Activated CD4-positive, alpha-beta memory T cell treated with anti-CD3 and anti-CD28 coated beads for 36 hours (primary cell): ENCODE data around the gene ARMH3. TPM values are rescaled to one million over a fixed set of nuclear protein-coding genes. Genes with fewer than 3 reads are reported as not detected.
"Not testable (repeated sequence)": the region's sequence is repeated elsewhere in the genome, so short reads cannot be mapped to it uniquely, and the experiment has no call there.

Experiments
- CTCF ChIA-PET: fragments of 350-600 bp; sonication (Branson Sonifier 250); formaldehyde crosslinking; loops from one replicate; lab custom pipeline; 2021; ENCODE audit warnings: antibody characterized with exemption, inconsistent platforms; lab: Charles Lee
- POLR2A ChIA-PET: fragments of 350-600 bp; sonication (Branson Sonifier 250); formaldehyde crosslinking; loops from one replicate; lab custom pipeline; 2021; ENCODE audit warnings: antibody characterized with exemption; lab: Charles Lee
- DNase-seq: peaks from one replicate; pipeline ENCODE4 v3.0.0-alpha.2; 2020
- H3K27ac Mint-ChIP-seq: one replicate; pipeline ENCODE4 v1.8.0; 2021; ENCODE audit warnings: mixed read lengths
- H3K27me3 Mint-ChIP-seq: one replicate; pipeline ENCODE4 v1.8.0; 2021; ENCODE audit warnings: mixed read lengths
- H3K36me3 Mint-ChIP-seq: one replicate; pipeline ENCODE4 v1.8.0; 2021; ENCODE audit warnings: mixed read lengths
- H3K4me1 Mint-ChIP-seq: one replicate; pipeline ENCODE4 v1.8.0; 2021; ENCODE audit warnings: low read depth, mixed read lengths
- H3K4me3 Mint-ChIP-seq: one replicate; pipeline ENCODE4 v1.8.0; 2021; ENCODE audit warnings: mild to moderate bottlenecking, mixed read lengths
- H3K9me3 Mint-ChIP-seq: one replicate; pipeline ENCODE4 v1.8.0; 2021; ENCODE audit warnings: mixed read lengths
- intact Hi-C: fragments of 100-400 bp; cut with micrococcal nuclease; formaldehyde crosslinking; loops from one replicate; pipeline ENCODE4 v1.15.1; 2023
- total RNA-seq, 2 experiments: library from RNA; stranded (reverse); gene quantifications; one replicate each; pipeline ENCODE4 v1.2.3, GENCODE V29; 2021

The ARMH3 gene
- total RNA-seq, 2 experiments from 2014 or later: 16.1 to 18.8 TPM

DNA sequence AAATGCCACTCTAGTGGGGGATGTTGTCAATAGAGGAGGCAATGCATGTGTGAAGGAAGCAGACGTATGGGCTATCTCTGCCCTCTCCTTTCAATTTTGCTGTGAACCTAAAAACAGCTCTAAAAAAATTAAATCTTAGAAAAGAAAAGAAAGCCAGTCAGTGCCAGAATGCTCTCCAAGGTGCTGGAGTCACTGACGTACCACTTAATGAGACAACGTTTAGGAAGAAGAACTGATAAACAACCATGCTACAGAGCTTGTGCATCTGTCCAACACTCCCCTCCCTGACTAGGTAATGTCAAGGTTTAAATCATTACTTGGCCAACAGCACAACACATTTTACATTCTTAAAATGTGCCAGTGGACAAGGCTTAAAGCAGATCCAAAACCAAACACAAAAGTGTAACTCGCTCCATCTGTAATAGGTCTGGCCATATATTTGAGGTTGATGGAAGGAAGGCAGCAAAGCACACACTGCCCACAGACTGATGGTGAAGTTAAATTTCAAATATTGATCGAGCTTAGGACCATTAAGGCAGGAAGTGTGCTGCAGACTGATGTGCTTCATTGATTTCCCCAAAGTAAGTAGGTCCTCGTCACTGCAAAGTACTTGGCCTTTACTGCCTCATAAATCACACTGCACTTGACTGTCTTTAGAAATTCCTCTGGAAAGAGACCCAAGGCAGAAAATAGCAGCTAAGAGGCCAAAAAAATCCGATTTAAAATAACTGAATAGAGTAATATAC is 15.5 kb downstream of the ARMH3 start:
- DNase-seq: no peak
- POLR2A ChIA-PET: no interaction called here
- CTCF ChIA-PET: interaction anchor here (1.3 kb wide), 1 partner anchor 30 kb away, joined by 3 read pairs; no protein-coding TSS in a partner anchor
- H3K36me3 Mint-ChIP-seq: peaks cover 9% of the 10 kb centered on the region
- H3K4me3 Mint-ChIP-seq: no peak overlapping the region
- no peak overlapping the region for H3K27ac Mint-ChIP-seq
- H3K4me1 Mint-ChIP-seq: peaks cover 15% of the 10 kb centered on the region
- H3K9me3 Mint-ChIP-seq: no peaks in the 10 kb centered on the region
- intact Hi-C loops: no loop called here
- no peaks in the 10 kb centered on the region for H3K27me3 Mint-ChIP-seq

DNA sequence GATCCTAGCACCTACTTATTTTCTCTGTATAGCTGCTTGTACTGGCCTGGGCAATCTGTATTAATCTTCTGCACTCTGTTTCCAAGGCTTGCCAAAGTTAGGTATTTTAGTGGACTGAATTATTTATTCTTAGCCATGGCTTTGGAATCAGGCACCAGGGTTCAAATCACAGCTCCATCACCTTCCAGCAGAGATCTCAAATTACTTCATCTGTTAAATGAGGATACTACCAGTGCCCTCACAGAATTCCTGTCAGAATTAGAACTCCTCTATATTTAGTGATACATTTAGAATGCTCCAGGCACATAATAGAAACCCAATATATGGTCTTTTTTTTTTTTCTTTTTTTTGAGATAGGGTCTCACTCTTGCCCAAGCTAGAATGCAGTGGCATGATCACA is 17.6 kb downstream of the ARMH3 start:
- H3K36me3 Mint-ChIP-seq: peaks cover 11% of the 10 kb centered on the region
- ChIA-PET POLR2A (no interaction called here), CTCF (interaction anchor here (1.2 kb wide), 1 partner anchor 29 kb away, joined by 4 read pairs; no protein-coding TSS in a partner anchor)
- H3K9me3 Mint-ChIP-seq: no peaks in the 10 kb centered on the region
- peaks cover 6% of the 10 kb centered on the region for H3K4me1 Mint-ChIP-seq
- intact Hi-C loops: no loop called here
- DNase-seq: no peak
- H3K27ac Mint-ChIP-seq: no peak overlapping the region
- H3K27me3 Mint-ChIP-seq: no peaks in the 10 kb centered on the region
- H3K4me3 Mint-ChIP-seq: no peak overlapping the region

DNA sequence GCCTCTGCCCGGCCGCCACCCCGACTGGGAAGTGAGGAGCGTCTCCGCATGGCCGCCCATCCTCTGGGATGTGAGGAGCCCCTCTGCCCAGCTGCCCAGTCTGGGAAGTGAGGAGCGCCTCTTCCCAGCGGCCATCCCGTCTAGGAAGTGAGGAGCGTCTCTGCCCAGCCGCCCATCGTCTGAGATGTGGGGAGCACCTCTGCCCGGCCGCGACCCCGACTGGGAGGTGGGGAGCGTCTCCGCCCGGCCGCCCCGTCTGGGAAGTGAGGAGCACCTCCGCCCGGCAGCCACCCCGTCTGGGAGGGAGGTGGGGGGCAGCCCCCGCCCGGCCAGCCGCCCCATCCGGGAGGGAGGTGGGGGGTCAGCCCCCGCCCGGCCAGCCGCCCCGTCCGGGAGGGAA is 20.2 kb downstream of the ARMH3 start:
- H3K27me3 Mint-ChIP-seq, intact Hi-C loops, POLR2A ChIA-PET, H3K4me3 Mint-ChIP-seq, DNase-seq, CTCF ChIA-PET, H3K4me1 Mint-ChIP-seq, H3K27ac Mint-ChIP-seq, H3K9me3 Mint-ChIP-seq: not testable (repeated sequence)
- H3K36me3 Mint-ChIP-seq: peaks cover 23% of the 10 kb centered on the region

DNA sequence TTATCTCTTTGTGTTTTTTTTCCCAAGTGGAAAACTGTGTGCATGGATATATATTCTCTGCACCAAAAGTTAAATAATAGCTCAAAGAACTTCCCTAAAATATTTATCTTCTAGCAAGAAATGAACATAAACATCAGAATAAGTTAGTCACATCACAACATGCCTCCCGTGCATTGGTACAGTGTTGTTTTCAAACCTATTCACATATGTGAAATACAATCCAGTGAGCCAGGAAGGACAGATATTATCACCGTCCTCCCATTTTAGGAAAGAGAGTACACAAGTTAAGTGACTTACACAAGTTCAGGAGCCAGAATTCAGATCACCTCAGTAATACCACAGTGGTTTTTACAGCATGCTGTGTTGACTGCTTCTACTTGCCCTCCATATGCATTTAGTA is 22.2 kb downstream of the ARMH3 start:
- ChIA-PET POLR2A (interaction anchor here (0.6 kb wide), 1 partner anchor 13 kb away, joined by 6 read pairs; no protein-coding TSS in a partner anchor), CTCF (no interaction called here)
- Mint-ChIP-seq H3K4me3 (no peak overlapping the region), H3K36me3 (peaks cover 26% of the 10 kb centered on the region), H3K4me1 (no peaks in the 10 kb centered on the region), H3K27me3 (no peaks in the 10 kb centered on the region), H3K9me3 (no peaks in the 10 kb centered on the region), H3K27ac (no peak overlapping the region)
- intact Hi-C loops: no loop called here
- no peak for DNase-seq

DNA sequence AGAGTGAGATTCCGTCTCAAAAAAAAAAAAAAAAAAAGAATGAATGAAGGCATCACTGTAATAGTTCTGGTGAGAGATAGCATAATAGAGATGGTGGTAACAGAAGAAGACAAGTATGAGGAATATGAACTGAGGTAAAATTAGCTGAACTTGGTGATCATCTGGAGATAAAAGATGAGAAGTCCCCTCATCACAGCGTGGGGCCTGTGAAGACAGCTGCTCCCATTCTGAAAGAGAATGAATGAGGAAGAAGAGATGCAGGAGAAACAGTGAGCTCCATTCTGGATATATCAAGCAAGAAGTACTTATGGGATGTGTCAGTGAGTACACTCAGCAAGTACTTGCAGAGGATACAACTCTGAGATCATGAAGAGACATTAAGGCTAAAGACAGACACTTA is 28.7 kb downstream of the ARMH3 start:
- ChIA-PET CTCF (interaction anchor here (1.7 kb wide), 1 partner anchor 18 kb away, joined by 5 read pairs; no protein-coding TSS in a partner anchor), POLR2A (no interaction called here)
- Mint-ChIP-seq H3K4me3 (no peak overlapping the region), H3K9me3 (no peaks in the 10 kb centered on the region), H3K27me3 (no peaks in the 10 kb centered on the region), H3K4me1 (peaks cover 2% of the 10 kb centered on the region), H3K36me3 (peaks cover 20% of the 10 kb centered on the region), H3K27ac (no peak overlapping the region)
- intact Hi-C loops: no loop called here
- no peak for DNase-seq

DNA sequence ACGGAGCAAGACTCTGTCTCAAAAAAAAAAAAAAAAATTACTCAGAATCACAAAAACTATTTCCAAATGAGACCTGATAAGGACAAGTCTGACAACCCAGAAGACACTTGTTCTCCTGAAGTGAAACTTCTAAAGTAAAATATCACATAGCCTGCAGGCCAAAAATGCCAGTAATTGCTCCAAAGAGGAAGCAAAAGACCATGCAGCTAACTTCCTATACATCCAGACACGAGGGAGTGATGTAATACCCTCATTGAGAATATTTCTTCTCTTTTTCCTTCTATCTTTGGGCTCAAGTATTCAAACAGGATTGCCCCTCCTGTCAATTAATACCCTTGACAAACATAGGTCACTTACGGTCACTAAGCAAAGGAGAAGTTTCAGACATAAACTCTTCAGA is 31.2 kb downstream of the ARMH3 start:
- ChIA-PET POLR2A (no interaction called here), CTCF (no interaction called here)
- Mint-ChIP-seq H3K9me3 (peaks cover 2% of the 10 kb centered on the region), H3K27me3 (no peaks in the 10 kb centered on the region), H3K4me1 (peaks cover 2% of the 10 kb centered on the region), H3K27ac (no peak overlapping the region), H3K36me3 (peaks cover 22% of the 10 kb centered on the region), H3K4me3 (no peak overlapping the region)
- no peak for DNase-seq
- intact Hi-C loops: no loop called here

DNA sequence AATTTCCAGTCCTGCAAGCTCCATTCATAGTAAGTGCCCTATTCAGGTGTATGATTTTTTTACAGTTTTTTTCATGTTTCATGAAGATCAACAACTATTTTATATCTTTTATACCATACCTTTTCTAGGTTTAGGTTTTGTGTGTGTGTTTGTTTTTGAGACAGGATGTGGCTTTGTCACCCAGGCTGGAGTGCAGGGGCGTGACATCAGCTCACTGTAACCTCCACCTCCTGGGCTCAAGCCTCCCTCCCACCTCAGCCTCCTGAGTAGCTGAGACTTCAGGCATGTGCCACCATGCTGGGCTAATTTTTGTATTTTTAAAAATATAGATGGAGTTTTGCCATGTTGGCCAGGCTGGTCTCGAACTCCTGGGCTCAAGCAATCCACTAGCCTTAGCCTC is 35.0 kb downstream of the ARMH3 start:
- peak; percentile 13 for DNase-seq
- POLR2A ChIA-PET: interaction anchor here (0.6 kb wide), 1 partner anchor 987 kb away, joined by 4 read pairs; no protein-coding TSS in a partner anchor
- H3K9me3 Mint-ChIP-seq: peaks cover 2% of the 10 kb centered on the region
- H3K4me3 Mint-ChIP-seq: no peak overlapping the region
- CTCF ChIA-PET: interaction anchor here (0.6 to 2.8 kb wide), 4 partner anchors 11 to 71 kb away, joined by 3 to 17 read pairs (median 4); no protein-coding TSS in a partner anchor
- peaks cover 2% of the 10 kb centered on the region for H3K4me1 Mint-ChIP-seq
- peaks cover 17% of the 10 kb centered on the region for H3K36me3 Mint-ChIP-seq
- no peak overlapping the region for H3K27ac Mint-ChIP-seq
- no peaks in the 10 kb centered on the region for H3K27me3 Mint-ChIP-seq
- intact Hi-C loops: no loop called here

DNA sequence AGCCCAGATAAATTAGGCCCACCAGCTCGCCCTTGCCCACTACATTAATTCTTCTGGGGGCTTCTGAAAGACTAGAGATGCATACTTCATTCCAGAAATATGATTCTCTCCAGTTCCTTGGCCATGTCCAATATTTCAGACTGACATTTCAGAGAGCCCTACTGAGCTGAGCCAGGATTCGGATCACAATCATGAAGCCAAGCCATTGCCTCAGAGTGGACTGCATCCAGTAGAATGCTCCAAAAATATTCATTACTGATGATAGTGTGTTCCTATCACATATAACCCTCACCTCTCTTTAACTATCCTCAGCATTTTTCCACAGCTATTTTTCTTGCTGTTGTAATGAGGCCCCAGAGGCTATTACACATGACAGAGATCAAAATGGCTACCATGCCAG is 38.7 kb downstream of the ARMH3 start:
- ChIA-PET CTCF (interaction anchor here (0.8 to 1.5 kb wide), 4 partner anchors 9 to 182 kb away, joined by 3 to 6 read pairs (median 3); no protein-coding TSS in a partner anchor), POLR2A (no interaction called here)
- H3K27me3 Mint-ChIP-seq: no peaks in the 10 kb centered on the region

DNA sequence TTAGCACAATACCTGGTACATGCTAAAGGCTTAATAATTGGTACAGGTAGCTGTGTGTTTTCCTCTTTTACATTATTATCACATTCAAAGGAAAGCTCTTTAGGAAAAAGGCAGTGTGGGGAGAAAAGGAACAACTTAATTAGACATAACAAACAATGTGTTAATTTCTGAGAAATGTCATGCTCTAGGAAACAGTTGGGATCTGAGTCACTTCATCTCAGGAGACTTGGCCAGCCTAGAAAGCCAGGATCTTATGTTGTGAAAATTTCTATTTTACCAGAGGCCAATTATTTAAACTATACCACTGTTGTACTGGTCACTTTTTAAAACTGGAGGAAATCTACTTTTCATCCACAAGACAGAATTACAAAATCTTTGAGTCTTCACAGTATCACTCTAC is 39.6 kb downstream of the ARMH3 start:
- POLR2A ChIA-PET: no interaction called here
- DNase-seq: no peak
- Mint-ChIP-seq H3K4me3 (no peak overlapping the region), H3K36me3 (peaks cover 7% of the 10 kb centered on the region), H3K9me3 (peaks cover 2% of the 10 kb centered on the region), H3K4me1 (no peaks in the 10 kb centered on the region), H3K27ac (no peak overlapping the region), H3K27me3 (no peaks in the 10 kb centered on the region)
- intact Hi-C loops: loop anchor here (10.0 kb wide), 1 partner anchor 58 kb away; no protein-coding TSS in a partner anchor
- CTCF ChIA-PET: interaction anchor here (1.5 to 4.1 kb wide), 2 partner anchors 15 to 175 kb away, joined by 3 to 17 read pairs; no protein-coding TSS in a partner anchor

More for the DNA sequence above, 38.7 kb downstream of the ARMH3 start:
- H3K27ac Mint-ChIP-seq: no peak overlapping the region
- intact Hi-C loops: loop anchor here (10.0 kb wide), 1 partner anchor 58 kb away; no protein-coding TSS in a partner anchor
- H3K4me1 Mint-ChIP-seq: no peaks in the 10 kb centered on the region
- peaks cover 10% of the 10 kb centered on the region for H3K36me3 Mint-ChIP-seq
- no peak for DNase-seq
- no peak overlapping the region for H3K4me3 Mint-ChIP-seq
- peaks cover 2% of the 10 kb centered on the region for H3K9me3 Mint-ChIP-seq

DNA sequence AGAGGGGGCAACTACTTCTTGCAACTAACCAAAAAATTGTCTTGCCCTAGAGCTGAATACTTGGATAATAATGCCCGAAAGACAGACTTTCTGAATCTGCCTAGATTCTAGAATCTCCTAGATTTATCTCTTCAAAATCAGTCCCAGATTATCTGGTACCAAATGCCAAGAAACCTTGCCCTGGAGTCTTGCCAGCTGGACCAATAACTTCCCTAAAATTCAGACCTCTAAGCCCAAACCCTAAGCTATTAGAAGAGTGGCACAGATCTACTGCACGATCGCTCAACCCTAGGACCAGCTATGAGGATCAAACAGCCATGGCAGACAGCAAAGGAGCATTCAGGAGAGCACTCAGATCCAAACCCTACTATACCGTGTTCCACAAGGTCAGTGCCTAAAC is 45.0 kb downstream of the ARMH3 start:
- no peaks in the 10 kb centered on the region for H3K4me1 Mint-ChIP-seq
- H3K36me3 Mint-ChIP-seq: peaks cover 17% of the 10 kb centered on the region
- H3K4me3 Mint-ChIP-seq: no peak overlapping the region
- ChIA-PET POLR2A (interaction anchor here (2.2 kb wide), 1 partner anchor 170 kb away, joined by 10 read pairs; no protein-coding TSS in a partner anchor), CTCF (interaction anchor here (0.7 to 7.0 kb wide), 26 partner anchors 9 to 408 kb away, joined by 3 to 248 read pairs (median 6); partner anchors contain the start of genes HPS6 and KCNIP2)
- intact Hi-C loops: loop anchor here (10.0 kb wide), 1 partner anchor 64 kb away; no protein-coding TSS in a partner anchor
- no peaks in the 10 kb centered on the region for H3K27me3 Mint-ChIP-seq
- no peak overlapping the region for H3K27ac Mint-ChIP-seq
- DNase-seq: no peak
- no peaks in the 10 kb centered on the region for H3K9me3 Mint-ChIP-seq

DNA sequence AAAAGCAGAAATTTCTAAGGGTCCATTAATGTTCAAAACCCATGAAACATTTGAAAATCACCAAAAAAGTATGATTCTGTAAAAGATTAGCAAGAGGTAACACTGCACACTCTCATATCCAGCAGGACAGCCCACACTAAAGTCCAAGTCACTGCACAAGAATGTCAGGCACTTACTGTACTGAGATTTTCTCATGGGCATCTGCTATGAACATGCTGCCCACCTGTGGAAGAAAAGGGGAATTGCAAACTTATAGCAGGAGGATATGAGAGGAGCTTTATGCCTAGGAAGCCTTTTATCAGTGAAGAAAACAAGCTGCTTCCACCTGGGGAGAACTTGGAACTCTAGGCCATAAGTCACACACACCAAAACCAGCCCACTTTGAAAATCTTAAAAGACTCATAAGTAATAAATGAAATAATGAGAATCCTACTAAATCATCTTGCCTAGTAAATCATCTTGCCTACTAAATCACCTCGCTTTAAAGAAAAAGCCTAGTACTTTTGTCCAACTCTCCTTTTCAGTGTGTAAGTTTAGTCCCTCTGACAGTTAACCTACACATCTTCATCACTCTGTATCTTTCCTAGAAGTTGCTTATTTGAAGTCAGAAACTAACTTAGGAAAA is 46.1 kb downstream of the ARMH3 start:
- ChIA-PET POLR2A (interaction anchor here (2.2 kb wide), 1 partner anchor 169 kb away, joined by 10 read pairs; no protein-coding TSS in a partner anchor), CTCF (interaction anchor here (0.6 to 7.0 kb wide), 49 partner anchors 9 to 651 kb away, joined by 3 to 248 read pairs (median 5); partner anchors contain the start of genes HPS6, KCNIP2 and OGA)
- Mint-ChIP-seq H3K4me3 (no peak overlapping the region), H3K27me3 (no peaks in the 10 kb centered on the region), H3K27ac (no peak overlapping the region), H3K9me3 (no peaks in the 10 kb centered on the region), H3K4me1 (no peaks in the 10 kb centered on the region), H3K36me3 (peaks cover 23% of the 10 kb centered on the region)
- intact Hi-C loops: loop anchor here (1.0 to 10.0 kb wide), 3 partner anchors 65 to 170 kb away; no protein-coding TSS in a partner anchor
- DNase-seq: peak; percentile 40
